Kidney epithelial cell (primary cell): ENCODE data around the gene DLGAP3. TPM values are rescaled to one million over a fixed set of nuclear protein-coding genes. Genes with fewer than 3 reads are reported as not detected.
A peak's percentile ranks its signal among the peaks of the same experiment; 100 is the strongest.
"Not testable (repeated sequence)": the region's sequence is repeated elsewhere in the genome, so short reads cannot be mapped to it uniquely, and the experiment has no call there.

Source experiments
- DNase-seq: peaks from one replicate; pipeline ENCODE4 v3.0.0-alpha.2; 2010; ENCODE audit warnings: low read depth
- H3K27me3 ChIP-seq: 2 replicates; pipeline ENCODE4 v1.6.0; 2011; ENCODE audit warnings: low read length; ENCODE audit not compliant: control insufficient read depth, insufficient read depth
- H3K36me3 ChIP-seq: 2 replicates; pipeline ENCODE4 v1.5.1; 2011; ENCODE audit warnings: low read length; ENCODE audit not compliant: control insufficient read depth, insufficient read depth
- H3K4me3 ChIP-seq: 2 replicates; pipeline ENCODE4 v1.5.1; 2011; ENCODE audit warnings: low read depth, mild to moderate bottlenecking, control low read depth, low read length
- total RNA-seq: library from RNA; depleted of rRNA; stranded (reverse); fragments of >200 nt; gene quantifications from 2 replicates; pipeline ENCODE4 v1.2.3, GENCODE V29; 2015
- TF ChIP-seq, protein P1 (sequence below): IDR thresholded peaks from 2 replicates; pipeline ENCODE4 v1.5.1; 2011; ENCODE audit warnings: mild to moderate bottlenecking, moderate library complexity, low read length, control low read depth, inconsistent platforms; ENCODE audit not compliant: insufficient read depth, poor library complexity, severe bottlenecking

DLGAP3 gene
- total RNA-seq, 1 donor from 2014 or later: 0.75 TPM

- DNase-seq: no peak
- no peak overlapping the region for H3K4me3 ChIP-seq
- H3K27me3 ChIP-seq: no peaks in the 10 kb centered on the region
- H3K36me3 ChIP-seq: no peaks in the 10 kb centered on the region
- TF ChIP-seq, protein P1, sequence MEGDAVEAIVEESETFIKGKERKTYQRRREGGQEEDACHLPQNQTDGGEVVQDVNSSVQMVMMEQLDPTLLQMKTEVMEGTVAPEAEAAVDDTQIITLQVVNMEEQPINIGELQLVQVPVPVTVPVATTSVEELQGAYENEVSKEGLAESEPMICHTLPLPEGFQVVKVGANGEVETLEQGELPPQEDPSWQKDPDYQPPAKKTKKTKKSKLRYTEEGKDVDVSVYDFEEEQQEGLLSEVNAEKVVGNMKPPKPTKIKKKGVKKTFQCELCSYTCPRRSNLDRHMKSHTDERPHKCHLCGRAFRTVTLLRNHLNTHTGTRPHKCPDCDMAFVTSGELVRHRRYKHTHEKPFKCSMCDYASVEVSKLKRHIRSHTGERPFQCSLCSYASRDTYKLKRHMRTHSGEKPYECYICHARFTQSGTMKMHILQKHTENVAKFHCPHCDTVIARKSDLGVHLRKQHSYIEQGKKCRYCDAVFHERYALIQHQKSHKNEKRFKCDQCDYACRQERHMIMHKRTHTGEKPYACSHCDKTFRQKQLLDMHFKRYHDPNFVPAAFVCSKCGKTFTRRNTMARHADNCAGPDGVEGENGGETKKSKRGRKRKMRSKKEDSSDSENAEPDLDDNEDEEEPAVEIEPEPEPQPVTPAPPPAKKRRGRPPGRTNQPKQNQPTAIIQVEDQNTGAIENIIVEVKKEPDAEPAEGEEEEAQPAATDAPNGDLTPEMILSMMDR: no peak
These were observed 36.1 kb upstream of the DLGAP3 start for GRCh38 chr1:34965597-34965996.

GRCh38 chr1:34950428-34950827 is 21.0 kb upstream of the DLGAP3 start:
- H3K36me3 ChIP-seq: no peaks in the 10 kb centered on the region
- TF ChIP-seq, protein P1: no peak
- no peak for DNase-seq
- H3K4me3 ChIP-seq: no peak overlapping the region
- no peaks in the 10 kb centered on the region for H3K27me3 ChIP-seq

DNA sequence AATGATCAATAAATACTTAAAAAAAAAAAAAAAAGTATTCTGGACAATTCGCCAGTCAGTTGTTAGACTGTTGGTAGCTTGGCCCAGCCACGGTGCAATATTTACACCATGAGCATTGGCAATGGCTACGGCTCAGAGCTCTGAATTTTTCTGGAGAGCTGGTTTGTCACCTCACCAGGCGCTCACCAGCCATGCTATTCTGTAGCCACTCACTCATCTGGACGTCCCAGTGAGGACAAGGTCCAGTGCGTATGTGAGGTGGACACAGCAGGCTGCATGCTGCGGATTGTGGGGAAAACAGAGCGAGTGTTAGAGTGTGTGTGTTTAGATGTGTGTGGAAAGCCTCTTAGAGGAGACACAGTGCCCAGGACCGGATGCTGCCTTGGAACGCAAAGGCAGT is 19.3 kb upstream of the DLGAP3 start:
- H3K27me3 ChIP-seq, H3K4me3 ChIP-seq, H3K36me3 ChIP-seq, DNase-seq: not testable (repeated sequence)

DNA sequence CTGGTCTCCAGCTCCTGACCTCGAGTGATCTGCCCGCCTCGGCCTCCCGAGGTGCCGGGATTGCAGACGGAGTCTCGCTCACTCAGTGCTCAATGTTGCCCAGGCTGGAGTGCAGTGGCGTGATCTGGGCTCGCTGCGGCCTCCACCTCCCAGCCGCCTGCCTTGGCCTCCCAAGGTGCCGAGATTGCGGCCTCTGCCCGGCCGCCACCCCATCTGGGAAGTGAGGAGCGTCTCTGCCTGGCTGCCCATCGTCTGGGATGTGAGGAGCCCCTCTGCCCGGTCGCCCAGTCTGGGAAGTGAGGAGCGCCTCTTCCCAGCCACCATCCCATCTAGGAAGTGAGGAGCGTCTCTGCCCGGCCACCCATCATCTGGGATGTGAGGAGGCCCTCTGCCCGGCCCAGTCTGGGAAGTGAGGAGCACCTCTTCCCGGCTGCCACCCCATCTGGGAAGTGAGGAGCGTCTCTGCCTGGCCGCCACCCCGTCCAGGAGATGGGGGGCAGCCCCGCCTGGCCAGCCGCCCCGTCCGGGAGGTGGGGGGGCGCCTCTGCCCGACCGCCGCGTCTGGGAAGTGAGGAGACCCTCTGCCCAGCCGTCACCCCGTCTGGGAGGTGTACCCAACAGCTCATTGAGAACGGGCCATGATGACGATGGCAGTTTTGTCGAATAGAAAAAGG is 18.3 kb upstream of the DLGAP3 start:
- H3K27me3 ChIP-seq, H3K4me3 ChIP-seq, DNase-seq, H3K36me3 ChIP-seq: not testable (repeated sequence)

- DNase-seq: peak; percentile 2
- TF ChIP-seq, protein P1: no peak
- Histone ChIP-seq H3K27me3 (no peaks in the 10 kb centered on the region), H3K4me3 (no peak overlapping the region), H3K36me3 (no peaks in the 10 kb centered on the region)
These were observed 16.8 kb upstream of the DLGAP3 start for GRCh38 chr1:34946211-34946610.

DNA sequence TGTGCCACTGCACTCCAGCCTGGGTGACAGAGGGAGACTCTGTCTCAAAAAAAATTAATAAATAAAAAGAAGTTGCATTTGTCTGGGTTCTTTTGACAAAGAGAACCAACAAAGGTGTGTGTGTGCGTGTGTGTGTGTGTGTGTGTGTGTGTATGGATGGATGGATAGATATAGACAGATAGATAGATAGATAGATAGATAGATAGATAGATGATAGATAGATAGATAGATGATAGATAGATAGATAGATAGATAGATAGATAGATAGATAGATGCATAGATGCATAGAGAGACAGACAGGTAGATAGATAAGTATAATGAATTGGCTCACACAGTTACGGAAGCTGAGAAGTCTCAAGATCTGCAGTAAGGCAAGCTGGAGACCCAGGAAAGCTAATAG is 12.3 kb upstream of the DLGAP3 start:
- not testable (repeated sequence) for H3K27me3 ChIP-seq, H3K36me3 ChIP-seq, H3K4me3 ChIP-seq, DNase-seq

DNA sequence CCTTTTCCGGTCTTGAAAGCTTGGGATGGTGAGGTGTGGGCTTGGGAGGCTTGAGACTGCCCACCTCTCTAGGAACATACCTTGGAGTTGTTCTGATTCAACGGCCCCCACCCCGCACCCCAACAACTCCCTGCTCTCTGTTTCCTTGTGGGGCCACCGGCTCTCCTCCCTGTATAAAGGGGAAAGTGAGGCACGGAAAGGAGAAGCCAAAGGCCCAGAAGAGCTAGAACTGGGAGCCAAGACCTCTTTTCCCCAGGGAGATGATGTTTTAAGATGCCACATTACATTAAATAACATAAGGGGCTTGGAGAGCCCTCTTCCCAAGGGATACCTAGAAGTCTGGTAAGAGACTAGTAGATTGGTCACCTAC is 1.2 kb upstream of the DLGAP3 start:
- H3K27me3 ChIP-seq: peaks cover 43% of the 10 kb centered on the region
- no peaks in the 10 kb centered on the region for H3K36me3 ChIP-seq
- no peak overlapping the region for H3K4me3 ChIP-seq
- TF ChIP-seq, protein P1: no peak
- no peak for DNase-seq
